ENCODE data around the gene TBP.

GRCh38 chr6:170529839-170530469, 24.2 kb upstream of the TBP start:
- TF ChIP-seq SUZ12 (IDR thresholded peaks at IDR 0.05; ENCODE audit: extremely low read depth, insufficient read depth, insufficient read length) (no peak), YY1 (IDR thresholded peaks at IDR 0.05; ENCODE audit: insufficient read depth, insufficient read length) (no peak)

Data from NT2/D1 (cell line).